Fibroblast of the aortic adventitia (primary cell): Measurements from ENCODE around the gene TNFRSF13B. TPM values are rescaled to one million over a fixed set of nuclear protein-coding genes. Genes with fewer than 3 reads are reported as not detected.
"Not testable (repeated sequence)": the region's sequence is repeated elsewhere in the genome, so short reads cannot be mapped to it uniquely, and the experiment has no call there.

Source experiments
- DNase-seq: peaks from one replicate; pipeline ENCODE4 v3.0.0-alpha.2; 2010; ENCODE audit warnings: low read depth
- H3K4me3 ChIP-seq: 2 replicates; pipeline ENCODE4 v1.5.1; 2011; ENCODE audit warnings: low read depth, mild to moderate bottlenecking, control low read depth, low read length, moderate library complexity
- total RNA-seq: library from RNA; depleted of rRNA; stranded (reverse); fragments of >200 nt; gene quantifications from 2 replicates; pipeline ENCODE4 v1.2.3, GENCODE V29; 2012; ENCODE audit warnings: low replicate concordance
- TF ChIP-seq, protein P1 (sequence below): IDR thresholded peaks from 2 replicates; pipeline ENCODE4 v1.5.1; 2011; ENCODE audit warnings: mild to moderate bottlenecking, low read length, control low read depth, inconsistent platforms; ENCODE audit not compliant: insufficient read depth

The TNFRSF13B gene
- total RNA-seq, 1 donor = not detected

GRCh38 chr17:17004251-17004996, 32.5 kb upstream of the TNFRSF13B start:
- DNase-seq = no peak
- TF ChIP-seq, protein P1, sequence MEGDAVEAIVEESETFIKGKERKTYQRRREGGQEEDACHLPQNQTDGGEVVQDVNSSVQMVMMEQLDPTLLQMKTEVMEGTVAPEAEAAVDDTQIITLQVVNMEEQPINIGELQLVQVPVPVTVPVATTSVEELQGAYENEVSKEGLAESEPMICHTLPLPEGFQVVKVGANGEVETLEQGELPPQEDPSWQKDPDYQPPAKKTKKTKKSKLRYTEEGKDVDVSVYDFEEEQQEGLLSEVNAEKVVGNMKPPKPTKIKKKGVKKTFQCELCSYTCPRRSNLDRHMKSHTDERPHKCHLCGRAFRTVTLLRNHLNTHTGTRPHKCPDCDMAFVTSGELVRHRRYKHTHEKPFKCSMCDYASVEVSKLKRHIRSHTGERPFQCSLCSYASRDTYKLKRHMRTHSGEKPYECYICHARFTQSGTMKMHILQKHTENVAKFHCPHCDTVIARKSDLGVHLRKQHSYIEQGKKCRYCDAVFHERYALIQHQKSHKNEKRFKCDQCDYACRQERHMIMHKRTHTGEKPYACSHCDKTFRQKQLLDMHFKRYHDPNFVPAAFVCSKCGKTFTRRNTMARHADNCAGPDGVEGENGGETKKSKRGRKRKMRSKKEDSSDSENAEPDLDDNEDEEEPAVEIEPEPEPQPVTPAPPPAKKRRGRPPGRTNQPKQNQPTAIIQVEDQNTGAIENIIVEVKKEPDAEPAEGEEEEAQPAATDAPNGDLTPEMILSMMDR = no peak
- no peak overlapping the region for H3K4me3 ChIP-seq

DNA sequence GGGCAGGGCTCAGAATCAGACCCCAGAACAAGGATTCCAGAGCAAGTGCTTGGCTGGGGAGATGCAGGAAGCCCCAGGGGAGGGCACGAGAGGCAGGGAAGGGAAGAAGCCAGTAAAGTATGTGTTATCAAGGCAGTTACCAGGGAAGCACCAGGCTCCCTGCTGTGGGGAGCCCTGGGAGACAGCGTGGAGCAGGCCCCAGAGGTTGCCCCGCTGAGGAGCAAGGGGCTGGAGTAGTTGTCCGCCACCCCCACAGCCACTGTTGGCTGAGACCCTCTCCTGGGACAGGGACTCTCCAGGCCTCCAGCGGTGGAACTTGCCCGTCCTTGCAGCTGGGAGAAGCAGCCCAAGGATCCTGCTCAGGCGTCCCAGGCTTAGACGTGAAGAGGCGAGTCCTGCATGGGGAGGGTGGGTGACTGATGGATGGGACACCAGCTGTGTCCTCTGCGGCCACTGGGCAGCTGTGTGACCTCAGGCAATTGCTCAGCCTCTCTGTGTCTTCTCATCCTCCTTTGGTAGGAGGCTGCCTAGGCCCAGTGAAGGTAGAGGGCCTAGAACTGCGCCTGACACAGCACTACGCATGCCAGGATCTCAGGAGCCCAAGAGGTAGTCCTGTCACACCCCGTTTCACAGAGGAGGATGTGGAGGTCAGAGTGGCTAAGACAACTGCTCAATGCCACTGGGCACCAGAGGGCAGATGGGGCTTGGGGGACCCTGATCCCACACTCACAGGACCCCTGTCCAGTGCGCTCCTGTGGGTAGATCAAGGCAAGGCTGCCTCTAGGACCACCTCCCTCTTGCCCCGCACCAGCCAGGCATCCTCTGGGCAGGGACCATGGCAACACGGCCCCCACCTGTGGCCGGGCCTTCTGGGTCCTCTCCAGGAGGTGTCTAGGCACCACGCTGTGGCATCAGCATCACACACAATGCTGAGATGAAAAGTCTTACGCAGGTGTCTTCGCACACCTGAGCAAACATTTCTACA, 31.1 kb upstream of the TNFRSF13B start:
- DNase-seq, H3K4me3 ChIP-seq: not testable (repeated sequence)

DNA sequence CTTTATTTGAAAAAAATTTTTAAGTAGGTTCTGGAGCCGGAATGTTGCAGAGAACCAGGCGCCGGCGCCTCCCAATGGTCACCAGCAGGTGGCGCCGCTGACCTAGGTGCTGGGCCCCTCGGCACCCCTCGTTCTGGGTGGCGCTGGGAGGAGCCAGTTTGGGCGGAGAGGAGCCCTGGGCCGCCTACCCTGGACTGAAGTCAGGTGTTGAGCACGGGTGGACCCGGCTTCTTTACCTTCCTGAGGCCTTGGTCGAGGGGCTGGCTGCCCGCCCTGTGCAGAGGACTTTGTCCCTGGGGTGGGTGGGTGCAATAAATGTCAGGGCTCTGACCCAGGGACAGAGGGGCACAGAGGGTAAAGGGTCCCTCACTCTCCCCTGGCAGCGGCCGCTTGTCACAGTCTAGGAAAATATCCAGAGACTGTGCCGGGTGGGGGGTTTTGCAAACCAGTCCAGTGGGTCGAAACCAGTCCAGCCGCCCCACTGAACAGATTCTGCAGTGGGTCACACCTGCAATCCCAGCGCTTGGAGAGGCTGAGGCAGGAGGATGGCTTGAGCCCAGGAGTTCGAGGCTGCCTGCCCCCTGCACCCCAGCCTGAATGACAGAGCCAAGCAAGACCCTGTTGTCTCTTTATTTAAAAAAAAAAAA, 30.1 kb upstream of the TNFRSF13B start:
- H3K4me3 ChIP-seq = no peak overlapping the region
- DNase-seq = peak; percentile 62
- TF ChIP-seq, protein P1 = peak; percentile 95

- TF ChIP-seq, protein P1 = no peak
- DNase-seq = no peak
- no peak overlapping the region for H3K4me3 ChIP-seq
Measured at GRCh38 chr17:17001076-17001777, 29.3 kb upstream of the TNFRSF13B start.

DNA sequence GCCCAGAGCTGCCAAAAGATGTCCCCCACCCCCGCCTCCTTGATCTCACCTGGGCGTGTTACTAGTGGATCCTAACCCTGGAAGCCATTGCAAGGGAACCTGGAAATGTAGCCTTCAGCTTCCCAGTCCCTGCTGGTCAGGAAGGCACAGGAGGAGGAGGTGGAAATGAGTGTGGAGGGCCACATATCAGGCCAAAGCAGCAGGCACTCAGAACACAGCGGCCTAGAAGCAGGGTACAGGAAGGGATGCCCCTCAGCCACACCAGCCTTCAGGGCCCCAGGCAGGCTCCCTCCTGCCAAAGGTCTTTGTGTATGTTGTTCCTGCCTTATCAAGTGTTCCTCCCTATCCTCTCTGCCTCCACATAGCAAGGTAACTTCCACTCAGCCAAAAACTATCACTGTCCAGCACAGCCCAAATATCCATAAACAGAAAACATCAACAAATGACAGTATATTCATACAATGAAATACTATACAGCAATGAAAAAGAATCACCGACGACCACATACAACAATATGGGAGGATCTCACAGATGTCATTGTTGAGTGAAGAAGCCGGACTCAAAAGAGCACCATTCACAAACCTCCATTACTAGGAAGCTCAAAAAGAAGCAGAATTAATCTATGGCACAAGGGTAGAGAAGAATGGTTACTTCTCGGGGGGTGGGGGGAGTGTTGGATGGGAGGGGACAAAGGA, 28.2 kb upstream of the TNFRSF13B start:
- no peak for DNase-seq
- TF ChIP-seq, protein P1 = no peak
- H3K4me3 ChIP-seq = no peak overlapping the region

DNA sequence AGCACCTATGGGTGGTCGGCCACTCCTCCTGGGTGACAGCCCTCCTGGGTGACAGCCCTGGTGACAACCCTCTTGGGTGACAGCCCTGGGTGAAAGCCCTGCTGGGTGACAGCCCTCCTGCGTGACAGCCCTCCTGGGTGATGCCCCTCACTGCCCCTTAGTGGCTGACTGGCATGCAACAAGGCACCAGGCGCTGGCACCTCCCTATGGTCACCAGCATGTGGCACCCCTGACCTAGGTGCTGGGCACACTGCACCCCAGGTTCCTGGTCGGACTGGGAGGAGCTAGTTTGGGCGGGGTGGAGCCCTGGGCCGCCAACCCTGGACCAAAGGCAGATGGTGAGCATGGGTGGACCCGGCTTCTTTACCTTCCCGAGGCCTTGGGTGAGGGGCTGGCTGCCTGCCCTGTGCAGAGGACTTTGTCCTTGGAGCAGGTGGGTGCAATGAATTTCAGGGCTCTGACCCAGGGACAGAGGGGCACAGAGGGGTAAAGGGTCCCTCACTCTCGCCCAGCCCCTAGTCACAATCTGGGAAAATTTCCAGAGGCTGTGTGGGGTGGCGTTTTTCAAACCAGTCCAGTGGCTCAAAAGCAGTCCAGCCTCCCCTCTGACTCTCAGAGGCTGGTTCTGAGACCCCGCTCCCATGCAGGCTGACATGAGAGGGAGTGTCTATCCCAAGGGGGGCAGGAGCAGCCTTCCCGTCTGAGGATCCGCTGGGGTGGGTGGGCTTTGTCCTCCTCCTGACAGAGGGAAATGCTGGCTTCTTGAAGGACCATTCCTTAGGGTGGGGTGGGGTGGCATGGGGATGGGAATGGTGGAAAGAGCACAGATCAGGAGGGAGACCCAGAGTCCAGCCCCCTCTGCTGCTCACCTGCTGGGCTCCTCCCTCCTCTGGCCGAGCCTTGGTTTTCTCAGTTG, 25.9 kb upstream of the TNFRSF13B start:
- peak; percentile 34 for DNase-seq
- H3K4me3 ChIP-seq = no peak overlapping the region
- TF ChIP-seq, protein P1 = peak; percentile 65

DNA sequence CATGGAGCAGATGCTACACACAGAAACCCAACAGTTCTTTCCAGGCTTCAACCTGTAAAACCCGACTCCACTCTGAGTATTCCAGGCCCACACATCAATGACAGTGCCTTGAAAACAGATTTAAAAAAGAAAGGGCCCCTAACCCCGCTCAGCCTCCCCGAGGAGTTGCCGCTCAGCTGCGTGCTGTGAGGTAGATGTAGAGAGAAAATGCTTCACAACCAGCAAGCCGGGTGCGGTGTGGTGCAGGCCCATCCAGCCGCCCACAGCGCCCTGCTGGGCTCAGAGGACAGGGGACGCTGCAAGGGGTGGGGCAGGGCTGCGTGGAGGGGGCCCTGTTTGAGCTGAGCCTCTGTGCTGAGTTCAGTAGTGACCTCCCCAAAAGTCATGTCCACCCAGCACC, 24.8 kb upstream of the TNFRSF13B start:
- not testable (repeated sequence) for DNase-seq, H3K4me3 ChIP-seq
